AG04450 (cell line): Measurements from ENCODE around the gene SPTLC2. TPM values are rescaled to one million over a fixed set of nuclear protein-coding genes. Genes with fewer than 3 reads are reported as not detected.

Experiments used
- CTCF ChIA-PET: fragments of 300-600, 350-600 bp; formaldehyde crosslinking; extraction: SDS; loops from one replicate; lab custom pipeline; 2022; ENCODE audit warnings: antibody characterized with exemption, inconsistent platforms; lab: Charles Lee
- POLR2A ChIA-PET: fragments of 350-600 bp; formaldehyde crosslinking; extraction: SDS; loops from one replicate; lab custom pipeline; 2021; ENCODE audit warnings: antibody characterized with exemption, inconsistent platforms; lab: Yijun Ruan, JAX
- DNase-seq: peaks from one replicate; pipeline ENCODE4 v3.0.0-alpha.2; 2011; ENCODE audit warnings: low read depth, low spot score
- H3K27ac ChIP-seq: one replicate; pipeline ENCODE4 v1.5.1; 2012; ENCODE audit warnings: low read depth, low read length, control low read depth
- H3K27me3 ChIP-seq: one replicate; pipeline ENCODE4 v1.6.0; 2012; ENCODE audit warnings: low read length; ENCODE audit not compliant: control insufficient read depth, insufficient read depth
- H3K4me3 ChIP-seq: 2 replicates; pipeline ENCODE4 v1.5.1; 2011; ENCODE audit warnings: mild to moderate bottlenecking, low read depth, low read length, control low read depth
- H3K9me3 ChIP-seq: 2 replicates; pipeline ENCODE4 v1.5.1; 2012; ENCODE audit warnings: low read length; ENCODE audit not compliant: control insufficient read depth, insufficient read depth
- CTCF ChIP-seq: IDR thresholded peaks from 2 replicates; pipeline ENCODE4 v1.5.1; 2011; ENCODE audit warnings: low read depth, low read length, control low read depth, inconsistent platforms
- polyA plus RNA-seq: library from polyadenylated mRNA; depleted of rRNA; stranded (reverse); fragments of >200 nt; gene quantifications from 2 replicates; pipeline ENCODE4 v1.2.3, GENCODE V29; 2011

Gene SPTLC2
- polyA plus RNA-seq, 1 experiment: 41.3 TPM

- no peaks in the 10 kb centered on the region; the same call in 1 of the 2 replicates for H3K9me3 ChIP-seq
- POLR2A ChIA-PET: no interaction called here
- CTCF ChIA-PET: interaction anchor here (1.6 kb wide), 1 partner anchor 19 kb away, joined by 10 read pairs; no protein-coding TSS in a partner anchor
- no peak for TF ChIP-seq CTCF
- peaks cover 26% of the 10 kb centered on the region for H3K27me3 ChIP-seq
- no peak overlapping the region for H3K27ac ChIP-seq
- no peak overlapping the region for H3K4me3 ChIP-seq
- DNase-seq: no peak
Observed at GRCh38 chr14:77478029-77478428, 138.4 kb downstream of the SPTLC2 start.

GRCh38 chr14:77475432-77476115 lies 140.9 kb downstream of the SPTLC2 start:
- H3K4me3 ChIP-seq: no peak overlapping the region
- H3K9me3 ChIP-seq: no peaks in the 10 kb centered on the region; the same call in 1 of the 2 replicates
- no peak overlapping the region for H3K27ac ChIP-seq
- POLR2A ChIA-PET: no interaction called here
- H3K27me3 ChIP-seq: peaks cover 28% of the 10 kb centered on the region
- no peak for DNase-seq
- CTCF ChIA-PET: no interaction called here
- TF ChIP-seq CTCF: no peak

- CTCF ChIA-PET: interaction anchor here (0.9 kb wide), 1 partner anchor 15 kb away, joined by 3 read pairs; no protein-coding TSS in a partner anchor
- Histone ChIP-seq H3K27ac (no peak overlapping the region), H3K4me3 (no peak overlapping the region), H3K27me3 (peaks cover 28% of the 10 kb centered on the region), H3K9me3 (no peaks in the 10 kb centered on the region; the same call in 1 of the 2 replicates)
- TF ChIP-seq CTCF: no peak
- DNase-seq: no peak
- POLR2A ChIA-PET: interaction anchor here (0.6 kb wide), 1 partner anchor 60 kb away, joined by 3 read pairs; no protein-coding TSS in a partner anchor
Observed at GRCh38 chr14:77474479-77475177, 141.8 kb downstream of the SPTLC2 start.

- H3K27ac ChIP-seq: no peak overlapping the region
- no peaks in the 10 kb centered on the region; the same call in 1 of the 2 replicates for H3K9me3 ChIP-seq
- peaks cover 28% of the 10 kb centered on the region for H3K27me3 ChIP-seq
- H3K4me3 ChIP-seq: no peak overlapping the region
- ChIA-PET CTCF (interaction anchor here (0.9 kb wide), 1 partner anchor 14 kb away, joined by 3 read pairs; no protein-coding TSS in a partner anchor), POLR2A (interaction anchor here (0.6 kb wide), 1 partner anchor 61 kb away, joined by 3 read pairs; no protein-coding TSS in a partner anchor)
- TF ChIP-seq CTCF: no peak
- no peak for DNase-seq
Observed at GRCh38 chr14:77473921-77474320, 142.5 kb downstream of the SPTLC2 start.
